Stimulated activated naive B cell treated with anti-CD40 and anti-IgM and Interleukin-4, amounts not matched to agents 10 μg/mL and 1 μg/mL and 100 μg/mL, for 72 hours (primary cell): Measurements from ENCODE around the gene SGMS1.
A peak's percentile ranks its signal among the peaks of the same experiment; 100 is the strongest.
"Not testable (repeated sequence)": the region's sequence is repeated elsewhere in the genome, so short reads cannot be mapped to it uniquely, and the experiment has no call there.

Experiments used
- ATAC-seq, 2 donors: fragments of 150-1000 bp; cut with Tn5 transposase; replicated peaks; 2 replicates each; pipeline ENCODE4 v1.10.0; 2021; ENCODE audit warnings: moderate library complexity in 1 of 2
- DNase-seq: peaks from one replicate; pipeline ENCODE4 v3.0.0; 2021
- H3K27ac Mint-ChIP-seq: one replicate; pipeline ENCODE4 v1.8.0; 2022; ENCODE audit warnings: mild to moderate bottlenecking, mixed read lengths
- H3K27me3 Mint-ChIP-seq, 2 donors: one replicate each; pipeline ENCODE4 v1.8.0; 2022; ENCODE audit warnings: mixed read lengths in 2 of 2
- H3K36me3 Mint-ChIP-seq, 2 donors: one replicate each; pipeline ENCODE4 v1.8.0; 2022; ENCODE audit warnings: mixed read lengths in 2 of 2, mild to moderate bottlenecking in 1 of 2
- H3K4me1 Mint-ChIP-seq, 2 donors: one replicate each; pipeline ENCODE4 v1.8.0; 2022; ENCODE audit warnings: mixed read lengths in 2 of 2, mild to moderate bottlenecking in 1 of 2
- H3K4me3 Mint-ChIP-seq, 2 donors: one replicate each; pipeline ENCODE4 v1.8.0; 2022; ENCODE audit warnings: mild to moderate bottlenecking in 2 of 2, mixed read lengths in 2 of 2, moderate library complexity in 1 of 2
- H3K9me3 Mint-ChIP-seq, 2 donors: one replicate each; pipeline ENCODE4 v1.8.0; 2022; ENCODE audit warnings: mixed read lengths in 2 of 2, mild to moderate bottlenecking in 1 of 2

SGMS1 gene

GRCh38 chr10:50508315-50509051, 115.3 kb downstream of the SGMS1 start:
- DNase-seq (peak; percentile 28), ATAC-seq (peak; percentile 73 to 87)
- H3K36me3 Mint-ChIP-seq: peaks cover 7 to 14% of the 10 kb centered on the region in 2 donors
- H3K27me3 Mint-ChIP-seq: no peaks in the 10 kb centered on the region
- H3K9me3 Mint-ChIP-seq: no peaks in the 10 kb centered on the region
- H3K4me1 Mint-ChIP-seq: peaks cover 33 to 65% of the 10 kb centered on the region in 2 donors
- no peak overlapping the region for H3K4me3 Mint-ChIP-seq
- no peak overlapping the region for H3K27ac Mint-ChIP-seq

GRCh38 chr10:50506861-50507573, 116.7 kb downstream of the SGMS1 start:
- DNase-seq: no peak
- ATAC-seq: no peak
- peaks cover 33 to 66% of the 10 kb centered on the region in 2 donors for H3K4me1 Mint-ChIP-seq
- no peaks in the 10 kb centered on the region for H3K9me3 Mint-ChIP-seq
- no peak overlapping the region for H3K27ac Mint-ChIP-seq
- peaks cover 5 to 15% of the 10 kb centered on the region in 2 donors for H3K36me3 Mint-ChIP-seq
- no peaks in the 10 kb centered on the region for H3K27me3 Mint-ChIP-seq
- H3K4me3 Mint-ChIP-seq: no peak overlapping the region

GRCh38 chr10:50504389-50504788, 119.4 kb downstream of the SGMS1 start:
- Mint-ChIP-seq H3K4me1 (peaks cover 24 to 46% of the 10 kb centered on the region in 2 donors), H3K36me3 (peaks cover 5 to 18% of the 10 kb centered on the region in 2 donors), H3K27me3 (no peaks in the 10 kb centered on the region), H3K27ac (no peak overlapping the region), H3K4me3 (no peak overlapping the region), H3K9me3 (no peaks in the 10 kb centered on the region)
- DNase-seq (no peak), ATAC-seq (no peak)

- Mint-ChIP-seq H3K36me3 (peaks cover 5 to 18% of the 10 kb centered on the region in 2 donors), H3K9me3 (no peaks in the 10 kb centered on the region), H3K27ac (peak overlapping the region; percentile 67), H3K27me3 (no peaks in the 10 kb centered on the region), H3K4me3 (no peak overlapping the region), H3K4me1 (peaks cover 24 to 44% of the 10 kb centered on the region in 2 donors)
- ATAC-seq (no peak), DNase-seq (no peak)
These were observed 120.0 kb downstream of the SGMS1 start for GRCh38 chr10:50503661-50504320.

GRCh38 chr10:50503156-50503555, 120.6 kb downstream of the SGMS1 start:
- Mint-ChIP-seq H3K4me1 (peaks cover 21 to 39% of the 10 kb centered on the region in 2 donors), H3K36me3 (peaks cover 2 to 22% of the 10 kb centered on the region in 2 donors)
- not testable (repeated sequence) for ATAC-seq, H3K27ac Mint-ChIP-seq, H3K9me3 Mint-ChIP-seq, H3K4me3 Mint-ChIP-seq, DNase-seq, H3K27me3 Mint-ChIP-seq

GRCh38 chr10:50501924-50502452, 121.8 kb downstream of the SGMS1 start:
- peaks cover 29 to 39% of the 10 kb centered on the region in 2 donors for H3K4me1 Mint-ChIP-seq
- H3K27ac Mint-ChIP-seq: peak overlapping the region; percentile 9
- DNase-seq (no peak), ATAC-seq (peak; percentile 32 to 56)
- H3K27me3 Mint-ChIP-seq: no peaks in the 10 kb centered on the region
- no peak overlapping the region for H3K4me3 Mint-ChIP-seq
- H3K36me3 Mint-ChIP-seq: peaks cover 4 to 16% of the 10 kb centered on the region in 2 donors
- H3K9me3 Mint-ChIP-seq: no peaks in the 10 kb centered on the region

GRCh38 chr10:50501478-50501877, 122.3 kb downstream of the SGMS1 start:
- no peak overlapping the region for H3K27ac Mint-ChIP-seq
- H3K4me3 Mint-ChIP-seq: no peak overlapping the region
- H3K4me1 Mint-ChIP-seq: peaks cover 34 to 39% of the 10 kb centered on the region in 2 donors
- DNase-seq (no peak), ATAC-seq (no peak)
- no peaks in the 10 kb centered on the region for H3K9me3 Mint-ChIP-seq
- no peaks in the 10 kb centered on the region for H3K27me3 Mint-ChIP-seq
- H3K36me3 Mint-ChIP-seq: peaks cover 5 to 16% of the 10 kb centered on the region in 2 donors

- Mint-ChIP-seq H3K4me1 (peaks cover 31 to 42% of the 10 kb centered on the region in 2 donors), H3K27ac (no peak overlapping the region), H3K4me3 (no peak overlapping the region), H3K9me3 (no peaks in the 10 kb centered on the region), H3K36me3 (peaks cover 9 to 18% of the 10 kb centered on the region in 2 donors), H3K27me3 (no peaks in the 10 kb centered on the region)
- ATAC-seq (peak in 1 of 2 donors; percentile 23), DNase-seq (no peak)
These were observed 125.3 kb downstream of the SGMS1 start for GRCh38 chr10:50498465-50498864.

- no peaks in the 10 kb centered on the region for H3K27me3 Mint-ChIP-seq
- peak; percentile 94 to 96 for ATAC-seq
- no peak overlapping the region for H3K4me3 Mint-ChIP-seq
- H3K36me3 Mint-ChIP-seq: peaks cover 14 to 23% of the 10 kb centered on the region in 2 donors
- peaks cover 31 to 42% of the 10 kb centered on the region in 2 donors for H3K4me1 Mint-ChIP-seq
- no peak for DNase-seq
- H3K27ac Mint-ChIP-seq: peak overlapping the region; percentile 67
- H3K9me3 Mint-ChIP-seq: no peaks in the 10 kb centered on the region
These were observed 126.0 kb downstream of the SGMS1 start for GRCh38 chr10:50497758-50498157.

- no peaks in the 10 kb centered on the region for H3K9me3 Mint-ChIP-seq
- H3K27me3 Mint-ChIP-seq: no peaks in the 10 kb centered on the region
- peaks cover 27 to 43% of the 10 kb centered on the region in 2 donors for H3K4me1 Mint-ChIP-seq
- ATAC-seq (no peak), DNase-seq (no peak)
- peaks cover 25 to 32% of the 10 kb centered on the region in 2 donors for H3K36me3 Mint-ChIP-seq
- no peak overlapping the region for H3K27ac Mint-ChIP-seq
- H3K4me3 Mint-ChIP-seq: no peak overlapping the region
These were observed 127.5 kb downstream of the SGMS1 start for GRCh38 chr10:50496228-50496627.

GRCh38 chr10:50490241-50490640, 133.5 kb downstream of the SGMS1 start:
- no peaks in the 10 kb centered on the region for H3K27me3 Mint-ChIP-seq
- no peak overlapping the region for H3K27ac Mint-ChIP-seq
- H3K9me3 Mint-ChIP-seq: peaks cover 0 to 3% of the 10 kb centered on the region in 2 donors
- ATAC-seq (no peak), DNase-seq (no peak)
- peaks cover 26 to 36% of the 10 kb centered on the region in 2 donors for H3K36me3 Mint-ChIP-seq
- H3K4me1 Mint-ChIP-seq: peaks cover 22 to 44% of the 10 kb centered on the region in 2 donors
- H3K4me3 Mint-ChIP-seq: no peak overlapping the region

GRCh38 chr10:50484550-50484949, 139.2 kb downstream of the SGMS1 start:
- Mint-ChIP-seq H3K9me3 (peaks cover 8 to 21% of the 10 kb centered on the region in 2 donors), H3K36me3 (peaks cover 29 to 53% of the 10 kb centered on the region in 2 donors), H3K4me1 (peaks cover 18 to 36% of the 10 kb centered on the region in 2 donors)
- H3K27me3 Mint-ChIP-seq, ATAC-seq, H3K4me3 Mint-ChIP-seq, DNase-seq, H3K27ac Mint-ChIP-seq: not testable (repeated sequence)

- H3K4me3 Mint-ChIP-seq: no peak overlapping the region
- ATAC-seq (no peak), DNase-seq (no peak)
- peaks cover 8 to 25% of the 10 kb centered on the region in 2 donors for H3K4me1 Mint-ChIP-seq
- no peak overlapping the region for H3K27ac Mint-ChIP-seq
- H3K9me3 Mint-ChIP-seq: peaks cover 16 to 27% of the 10 kb centered on the region in 2 donors
- peaks cover 44 to 75% of the 10 kb centered on the region in 2 donors for H3K36me3 Mint-ChIP-seq
- H3K27me3 Mint-ChIP-seq: no peaks in the 10 kb centered on the region
These were observed 143.4 kb downstream of the SGMS1 start for GRCh38 chr10:50480054-50481007.
